A204.1 (cell line): ENCODE measurements around the gene PRDM11.

Experiments used
- FAIRE-seq: peaks from 2 replicates; lab custom pipeline; 2012; peaks lifted over from hg19 to GRCh38; lab: Jason Lieb, UNC

The PRDM11 gene

GRCh38 chr11:45178223-45178622 is 31.8 kb downstream of the PRDM11 start:
- FAIRE-seq, result no peak

- no peak for FAIRE-seq
Observed at GRCh38 chr11:45178890-45179671, 32.6 kb downstream of the PRDM11 start.

- no peak for FAIRE-seq
Observed at GRCh38 chr11:45179686-45180178, 33.3 kb downstream of the PRDM11 start.

- FAIRE-seq, result no peak
Observed at GRCh38 chr11:45180179-45180847, 33.9 kb downstream of the PRDM11 start.

- no peak for FAIRE-seq
Observed at GRCh38 chr11:45180848-45181192, 34.4 kb downstream of the PRDM11 start.

- FAIRE-seq, result no peak
Observed at GRCh38 chr11:45181193-45181888, 34.9 kb downstream of the PRDM11 start.

- FAIRE-seq, result no peak
Observed at GRCh38 chr11:45181889-45182550, 35.6 kb downstream of the PRDM11 start.

GRCh38 chr11:45182902-45183301 is 36.5 kb downstream of the PRDM11 start:
- FAIRE-seq, result no peak

GRCh38 chr11:45184640-45185039 is 38.2 kb downstream of the PRDM11 start:
- FAIRE-seq, result no peak

- FAIRE-seq, result no peak
Observed at GRCh38 chr11:45185228-45185729, 38.8 kb downstream of the PRDM11 start.

GRCh38 chr11:45187375-45187774 is 40.9 kb downstream of the PRDM11 start:
- no peak for FAIRE-seq

- FAIRE-seq, result no peak
Observed at GRCh38 chr11:45188127-45188526, 41.7 kb downstream of the PRDM11 start.

GRCh38 chr11:45189230-45189629 is 42.8 kb downstream of the PRDM11 start:
- FAIRE-seq, result no peak

- no peak for FAIRE-seq
Observed at GRCh38 chr11:45193695-45194094, 47.3 kb downstream of the PRDM11 start.

- FAIRE-seq, result no peak
Observed at GRCh38 chr11:45204761-45205160, 58.3 kb downstream of the PRDM11 start.

GRCh38 chr11:45205978-45206377 is 59.5 kb downstream of the PRDM11 start:
- FAIRE-seq, result no peak

- FAIRE-seq, result no peak
Observed at GRCh38 chr11:45208135-45208534, 61.7 kb downstream of the PRDM11 start.

GRCh38 chr11:45209000-45209879 is 62.8 kb downstream of the PRDM11 start:
- no peak for FAIRE-seq

- no peak for FAIRE-seq
Observed at GRCh38 chr11:45209891-45210699, 63.7 kb downstream of the PRDM11 start.

GRCh38 chr11:45210846-45211245 is 64.4 kb downstream of the PRDM11 start:
- FAIRE-seq, result no peak

GRCh38 chr11:45211732-45212131 is 65.3 kb downstream of the PRDM11 start:
- no peak for FAIRE-seq
